Parathyroid adenoma (tissue), 2 donors: ENCODE results near the gene CRYBA2.

Source experiments
- H2AFZ ChIP-seq: fragments of 300-600 bp; sonication (generic); one replicate; pipeline ENCODE4 v1.7.0; 2017; ENCODE audit warnings: antibody characterized with exemption, mild to moderate bottlenecking
- H3K27ac ChIP-seq: fragments of 300-600 bp; sonication (generic); one replicate; pipeline ENCODE4 v1.7.0; 2017
- H3K27me3 ChIP-seq: fragments of 300-600 bp; sonication (generic); one replicate; pipeline ENCODE4 v1.7.0; 2017; ENCODE audit warnings: low read length; ENCODE audit not compliant: control insufficient read depth, insufficient read depth
- H3K36me3 ChIP-seq: fragments of 300-600 bp; sonication (generic); one replicate; pipeline ENCODE4 v1.7.0; 2017; ENCODE audit warnings: low read length; ENCODE audit not compliant: control insufficient read depth, insufficient read depth
- H3K4me1 ChIP-seq: fragments of 300-600 bp; sonication (generic); one replicate; pipeline ENCODE4 v1.7.0; 2017; ENCODE audit warnings: control low read depth
- H3K4me2 ChIP-seq: fragments of 300-600 bp; sonication (generic); one replicate; pipeline ENCODE4 v1.7.0; 2017; ENCODE audit warnings: low read length
- H3K4me3 ChIP-seq: fragments of 300-600 bp; sonication (generic); one replicate; pipeline ENCODE4 v1.7.0; 2017; ENCODE audit warnings: low read depth, low read length
- H3K79me2 ChIP-seq: fragments of 300-600 bp; sonication (generic); one replicate; pipeline ENCODE4 v1.7.0; 2017; ENCODE audit warnings: control low read depth
- H3K9ac ChIP-seq: fragments of 300-600 bp; sonication (generic); one replicate; pipeline ENCODE4 v1.7.0; 2017; ENCODE audit warnings: mild to moderate bottlenecking
- H3K9me3 ChIP-seq: fragments of 300-600 bp; sonication (generic); one replicate; pipeline ENCODE4 v1.7.0; 2017; ENCODE audit warnings: low read length; ENCODE audit not compliant: control insufficient read depth
- TF ChIP-seq, protein P1 (sequence below): fragments of 300-600 bp; sonication (generic); IDR thresholded peaks from one replicate; pipeline ENCODE4 v1.7.0; 2017; ENCODE audit warnings: antibody characterized with exemption, mild to moderate bottlenecking
- donor health status: primary hyperparathyroidism.

The CRYBA2 gene

DNA sequence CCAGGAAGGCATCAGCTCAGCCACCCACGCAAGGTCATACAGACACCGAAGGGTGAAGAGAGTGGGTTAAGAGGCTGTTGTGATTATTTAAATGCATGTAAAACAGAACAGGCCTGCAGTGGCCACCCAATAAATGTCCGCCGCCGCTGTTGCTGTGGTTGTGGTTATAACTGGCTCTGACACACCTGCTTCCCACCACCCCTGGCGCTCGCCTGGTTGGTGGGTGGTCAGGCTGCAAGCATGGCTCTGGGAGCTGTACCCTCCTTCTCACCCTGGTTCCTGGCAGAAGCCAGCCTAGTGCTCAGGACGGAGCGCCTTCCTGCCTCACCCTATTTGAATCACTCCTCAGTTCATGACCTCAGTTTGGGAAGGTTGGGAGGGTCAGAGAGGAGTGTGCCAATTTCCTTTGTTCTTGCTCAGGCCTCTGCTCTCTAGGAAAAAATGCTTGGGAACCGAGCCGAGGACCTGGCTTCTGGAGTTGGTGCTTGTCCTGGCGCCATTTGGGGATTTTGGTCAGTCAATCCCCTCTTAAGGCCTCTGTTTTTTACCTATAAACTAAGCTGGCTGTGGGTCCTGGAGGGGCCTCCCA lies 5.3 kb upstream of the CRYBA2 start:
- H3K4me3 ChIP-seq = no peak overlapping the region
- no peaks in the 10 kb centered on the region for H3K36me3 ChIP-seq
- no peaks in the 10 kb centered on the region for H3K9me3 ChIP-seq
- no peak overlapping the region for H3K9ac ChIP-seq
- no peaks in the 10 kb centered on the region for H3K79me2 ChIP-seq
- H3K27ac ChIP-seq = peak overlapping the region; percentile 5
- peaks cover 37% of the 10 kb centered on the region for H3K4me1 ChIP-seq
- peaks cover 4% of the 10 kb centered on the region for H3K27me3 ChIP-seq
- no peak overlapping the region for H3K4me2 ChIP-seq
- no peak overlapping the region for H2AFZ ChIP-seq
- TF ChIP-seq, protein P1, sequence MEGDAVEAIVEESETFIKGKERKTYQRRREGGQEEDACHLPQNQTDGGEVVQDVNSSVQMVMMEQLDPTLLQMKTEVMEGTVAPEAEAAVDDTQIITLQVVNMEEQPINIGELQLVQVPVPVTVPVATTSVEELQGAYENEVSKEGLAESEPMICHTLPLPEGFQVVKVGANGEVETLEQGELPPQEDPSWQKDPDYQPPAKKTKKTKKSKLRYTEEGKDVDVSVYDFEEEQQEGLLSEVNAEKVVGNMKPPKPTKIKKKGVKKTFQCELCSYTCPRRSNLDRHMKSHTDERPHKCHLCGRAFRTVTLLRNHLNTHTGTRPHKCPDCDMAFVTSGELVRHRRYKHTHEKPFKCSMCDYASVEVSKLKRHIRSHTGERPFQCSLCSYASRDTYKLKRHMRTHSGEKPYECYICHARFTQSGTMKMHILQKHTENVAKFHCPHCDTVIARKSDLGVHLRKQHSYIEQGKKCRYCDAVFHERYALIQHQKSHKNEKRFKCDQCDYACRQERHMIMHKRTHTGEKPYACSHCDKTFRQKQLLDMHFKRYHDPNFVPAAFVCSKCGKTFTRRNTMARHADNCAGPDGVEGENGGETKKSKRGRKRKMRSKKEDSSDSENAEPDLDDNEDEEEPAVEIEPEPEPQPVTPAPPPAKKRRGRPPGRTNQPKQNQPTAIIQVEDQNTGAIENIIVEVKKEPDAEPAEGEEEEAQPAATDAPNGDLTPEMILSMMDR = no peak

DNA sequence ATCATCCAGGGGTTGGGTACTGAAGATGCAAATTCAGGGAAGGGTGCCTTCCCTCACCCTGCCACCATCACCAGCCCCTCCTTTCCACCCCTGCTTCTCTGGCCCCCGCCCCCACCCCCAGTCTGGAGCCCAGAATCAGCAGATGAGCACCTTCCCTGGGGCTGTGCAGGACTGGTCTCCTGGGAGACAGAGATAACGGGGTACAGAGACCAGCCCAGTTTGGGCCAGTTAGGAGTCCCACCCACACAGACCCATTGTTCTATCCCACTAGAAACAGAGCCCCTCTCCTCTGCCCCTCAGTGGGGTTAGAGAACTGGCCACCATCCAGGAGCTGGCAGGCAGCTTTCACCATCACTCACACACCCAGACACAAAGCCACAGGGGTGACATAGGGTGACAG lies 4.5 kb upstream of the CRYBA2 start:
- no peaks in the 10 kb centered on the region for H3K9me3 ChIP-seq
- no peak overlapping the region for H3K27ac ChIP-seq
- no peak overlapping the region for H2AFZ ChIP-seq
- TF ChIP-seq, protein P1 = no peak
- no peak overlapping the region for H3K4me2 ChIP-seq
- no peaks in the 10 kb centered on the region for H3K36me3 ChIP-seq
- no peak overlapping the region for H3K4me3 ChIP-seq
- peaks cover 38% of the 10 kb centered on the region for H3K4me1 ChIP-seq
- no peaks in the 10 kb centered on the region for H3K79me2 ChIP-seq
- peaks cover 4% of the 10 kb centered on the region for H3K27me3 ChIP-seq
- no peak overlapping the region for H3K9ac ChIP-seq

DNA sequence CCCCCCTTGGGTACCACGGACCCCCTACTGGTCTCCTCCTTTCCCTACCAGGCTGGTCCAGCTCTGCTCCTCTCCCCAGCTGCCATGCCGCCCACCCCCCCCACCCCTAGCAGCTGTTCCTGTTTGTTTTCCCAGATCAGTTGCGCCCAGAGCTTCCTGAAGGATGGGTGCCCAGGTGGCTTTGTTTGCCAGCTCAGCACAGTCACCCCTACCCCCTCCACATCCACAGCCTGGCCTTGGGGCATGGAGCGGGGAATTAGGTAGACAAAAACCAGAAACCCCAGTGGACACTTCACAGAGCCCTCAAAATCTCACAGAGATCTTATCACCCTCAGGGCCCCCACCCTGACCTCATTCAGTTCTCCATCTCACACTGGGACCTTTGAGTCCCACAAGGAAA lies 3.7 kb upstream of the CRYBA2 start:
- Histone ChIP-seq H3K9me3 (no peaks in the 10 kb centered on the region), H3K27ac (no peak overlapping the region), H3K4me1 (peaks cover 40% of the 10 kb centered on the region), H3K9ac (no peak overlapping the region), H3K27me3 (no peaks in the 10 kb centered on the region), H3K4me2 (no peak overlapping the region), H3K36me3 (no peaks in the 10 kb centered on the region), H3K4me3 (no peak overlapping the region), H3K79me2 (no peaks in the 10 kb centered on the region), H2AFZ (no peak overlapping the region)
- TF ChIP-seq, protein P1 = no peak

DNA sequence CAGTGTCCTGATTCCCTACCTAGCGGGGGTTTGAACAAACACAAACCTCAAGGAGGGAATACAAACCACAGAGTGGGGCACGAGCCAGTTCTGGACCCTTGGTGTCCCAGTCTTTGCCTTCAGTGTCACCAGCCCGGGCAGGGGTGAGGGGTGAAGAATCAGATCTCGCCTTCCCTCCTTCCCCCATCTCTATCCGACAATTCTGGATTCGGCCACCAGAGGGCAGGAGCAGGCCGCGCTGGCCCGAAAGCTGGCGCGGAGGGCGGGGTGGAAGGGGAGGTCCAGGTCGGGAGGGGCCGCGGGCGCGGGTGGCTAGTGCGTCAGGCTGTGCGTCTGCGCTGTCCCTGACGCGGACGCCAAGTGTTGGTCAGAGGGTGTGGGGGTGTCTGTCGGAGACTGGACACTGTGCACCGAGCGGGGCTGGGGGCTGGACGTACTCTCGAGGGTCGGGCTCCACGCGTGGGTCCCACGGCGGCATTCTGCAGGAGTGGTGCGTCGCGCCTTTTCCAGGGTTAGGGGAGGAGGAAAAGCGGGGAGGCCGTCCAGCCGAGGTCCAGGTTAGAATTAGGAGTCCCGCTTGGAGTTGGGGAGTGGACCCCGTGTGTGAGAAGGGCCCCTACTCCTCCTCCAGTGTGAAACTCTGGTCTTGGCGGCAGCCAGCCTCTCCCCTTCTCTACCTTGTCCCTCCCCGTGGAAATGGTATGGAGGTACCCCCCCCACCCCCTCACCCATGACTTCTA lies 2.9 kb upstream of the CRYBA2 start:
- H3K79me2 ChIP-seq = no peaks in the 10 kb centered on the region
- H3K36me3 ChIP-seq = no peaks in the 10 kb centered on the region
- H3K27ac ChIP-seq = peak overlapping the region; percentile 59
- peak overlapping the region; percentile 3 for H3K4me3 ChIP-seq
- peaks cover 40% of the 10 kb centered on the region for H3K4me1 ChIP-seq
- no peaks in the 10 kb centered on the region for H3K9me3 ChIP-seq
- H3K4me2 ChIP-seq = peak overlapping the region; percentile 64
- H3K9ac ChIP-seq = peak overlapping the region; percentile 21
- TF ChIP-seq, protein P1 = peak; percentile 96
- H2AFZ ChIP-seq = peak overlapping the region; percentile 89
- H3K27me3 ChIP-seq = no peaks in the 10 kb centered on the region
